Mesenteric fat pad (tissue), 1 donor: Measurements from ENCODE around the gene SRRM4. TPM values are rescaled to one million over a fixed set of nuclear protein-coding genes. Genes with fewer than 3 reads are reported as not detected.

Experiments
- DNase-seq: peaks from one replicate; pipeline ENCODE4 v3.0.0-alpha.2; 2020; ENCODE audit warnings: low spot score
- total RNA-seq: library from RNA; stranded (reverse); fragmentation: NEBNext Ultra II Directional; extraction: Animal tissue kit (Norgen Biotek cat#: 25700); gene quantifications from one replicate; pipeline ENCODE4 v1.2.1, GENCODE V29; 2021
- donor health status: DM: yes; HTN: yes; CAD: no.

The SRRM4 gene
- total RNA-seq, 1 donor from 2014 or later = not detected

GRCh38 chr12:119200601-119201000, 219.3 kb downstream of the SRRM4 start:
- DNase-seq = no peak

DNA sequence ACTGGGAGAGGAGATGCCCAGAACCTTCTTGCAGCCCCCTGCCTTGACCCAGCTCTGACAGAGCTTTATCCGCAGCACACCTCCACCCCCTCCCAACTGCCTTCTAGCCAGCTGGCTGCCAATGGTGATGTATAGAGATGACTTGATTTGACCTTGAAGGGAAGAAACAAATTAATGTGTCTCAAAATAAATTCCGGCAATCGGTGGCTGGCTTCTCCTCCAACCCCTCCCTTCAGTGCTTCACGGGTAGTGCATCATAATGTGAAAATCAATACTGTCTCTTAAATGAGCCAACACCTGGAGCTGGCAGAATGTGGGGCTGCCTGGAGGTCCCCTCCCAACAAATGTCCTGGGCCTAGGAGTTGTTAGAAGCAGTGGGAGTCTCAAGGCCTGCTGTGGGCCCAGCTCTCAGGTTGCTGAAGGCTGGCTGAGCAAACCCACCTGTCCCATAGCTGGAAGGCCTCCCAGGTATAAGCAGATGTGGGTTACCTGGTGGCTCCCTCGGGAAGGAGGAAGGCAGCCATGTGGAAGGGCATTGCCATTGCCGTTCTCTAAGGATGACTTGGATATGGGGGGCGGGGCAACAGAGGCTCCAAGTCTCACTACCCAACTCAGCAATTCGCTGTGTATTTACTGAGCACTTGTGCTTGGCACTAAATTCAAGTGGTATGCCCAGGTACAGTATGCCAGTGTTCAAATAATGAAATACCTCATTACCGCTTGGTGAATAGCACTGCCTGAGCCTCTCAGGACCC, 220.6 kb downstream of the SRRM4 start:
- no peak for DNase-seq

DNA sequence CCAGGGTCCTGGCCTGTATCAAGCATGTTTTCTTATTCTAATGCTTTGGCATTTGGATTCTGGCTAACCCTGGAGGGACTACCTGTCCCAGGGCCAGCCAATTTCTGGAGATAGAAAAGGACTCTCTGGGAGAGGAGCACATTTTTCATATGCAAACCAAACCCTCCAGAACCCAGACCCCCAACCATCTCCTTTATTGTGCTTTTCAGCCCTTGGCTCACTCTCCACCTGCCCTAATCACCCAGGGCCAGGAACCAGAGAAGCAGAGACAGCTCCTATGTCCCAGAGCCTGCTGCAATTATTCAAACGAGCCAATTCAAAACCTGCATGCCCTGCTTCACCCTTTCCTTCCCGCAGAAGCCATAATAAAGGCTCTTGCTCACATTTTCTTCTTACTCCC, 221.2 kb downstream of the SRRM4 start:
- no peak for DNase-seq

GRCh38 chr12:119204131-119204530, 222.8 kb downstream of the SRRM4 start:
- DNase-seq = no peak

DNA sequence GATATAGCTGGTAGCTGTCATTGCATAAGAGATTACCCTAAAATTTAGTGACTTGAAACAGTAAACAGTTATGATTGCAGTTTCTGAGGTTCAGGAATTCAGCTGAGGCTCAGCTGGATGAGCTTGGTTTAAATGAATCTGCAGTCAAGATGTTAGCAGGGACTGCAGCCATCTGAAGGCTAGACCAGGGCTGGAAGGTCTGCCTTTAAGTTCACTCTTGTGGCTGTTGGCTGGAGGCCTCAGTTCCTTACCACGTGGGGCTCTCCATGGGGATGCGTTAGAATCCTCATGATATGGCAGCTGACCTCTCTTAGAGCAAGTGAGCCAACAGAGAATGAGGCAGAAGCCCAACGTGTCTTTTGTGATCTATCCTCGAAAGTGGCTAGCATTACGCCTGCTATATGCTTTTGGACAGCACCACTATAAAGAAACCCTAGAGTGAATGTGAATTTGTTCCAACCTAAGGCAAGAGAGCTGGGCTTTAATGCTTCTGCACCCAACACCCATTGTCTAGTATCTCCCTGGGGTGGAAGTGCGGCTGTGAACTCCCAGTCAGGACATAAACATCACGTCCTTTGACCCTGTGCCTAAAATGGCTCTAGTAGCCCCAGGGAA, 223.4 kb downstream of the SRRM4 start:
- DNase-seq = no peak

DNA sequence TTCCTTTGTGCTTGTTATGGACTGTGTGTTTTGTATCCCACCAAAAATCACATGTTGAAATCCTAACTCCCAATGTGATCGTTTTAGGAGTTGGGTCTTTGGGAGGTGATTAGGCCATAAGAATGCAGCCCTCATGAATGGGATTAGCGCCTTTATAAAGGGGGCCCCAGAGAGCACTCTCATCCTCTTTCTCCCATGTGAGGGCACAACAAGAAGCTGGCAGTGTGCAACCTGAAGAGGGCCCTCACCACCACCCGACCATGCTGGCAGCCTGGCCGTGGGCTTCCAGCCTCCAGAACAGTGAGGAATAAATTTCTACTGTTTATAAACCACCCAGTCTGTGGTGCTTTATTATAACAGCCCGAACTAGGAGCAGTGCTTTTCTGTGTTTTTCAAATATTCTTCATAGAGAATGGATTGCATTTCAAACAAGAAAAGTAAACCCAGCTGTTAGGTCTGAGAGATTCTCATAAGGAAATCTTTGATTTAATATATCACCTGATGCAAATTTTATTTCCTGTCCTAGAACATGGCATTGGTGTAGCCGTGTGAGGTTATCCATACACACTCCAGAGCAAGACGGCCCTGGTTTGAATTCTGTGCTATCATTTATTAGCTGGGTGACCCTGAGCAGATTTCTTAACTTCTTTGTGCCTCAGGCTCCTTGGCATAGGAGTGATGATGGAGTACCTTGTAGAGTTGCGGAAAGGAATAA, 225.2 kb downstream of the SRRM4 start:
- no peak for DNase-seq

DNA sequence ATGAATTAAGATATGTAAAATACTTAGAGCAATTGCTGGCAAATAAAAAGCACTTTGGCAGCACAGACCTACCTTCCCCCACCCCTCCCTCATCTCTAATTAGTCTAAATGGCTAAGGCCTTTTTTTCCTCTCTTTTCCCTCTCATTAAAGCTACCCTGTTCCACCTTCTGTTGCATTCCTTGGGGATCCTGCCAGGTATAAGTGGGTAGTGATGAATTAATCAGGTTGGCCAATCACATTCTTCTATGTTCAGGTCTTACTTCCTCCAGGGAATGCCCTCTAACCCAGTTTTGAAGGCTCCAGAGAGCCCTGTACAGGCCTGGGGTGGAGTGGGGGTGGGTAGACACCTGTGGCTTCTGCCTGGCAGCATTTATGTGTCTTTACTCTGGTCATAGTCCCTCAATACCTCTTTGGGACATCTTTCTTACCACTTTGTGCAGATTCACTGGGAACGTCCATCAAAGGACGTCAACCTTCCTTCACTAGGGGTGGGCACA, 225.8 kb downstream of the SRRM4 start:
- DNase-seq = no peak

DNA sequence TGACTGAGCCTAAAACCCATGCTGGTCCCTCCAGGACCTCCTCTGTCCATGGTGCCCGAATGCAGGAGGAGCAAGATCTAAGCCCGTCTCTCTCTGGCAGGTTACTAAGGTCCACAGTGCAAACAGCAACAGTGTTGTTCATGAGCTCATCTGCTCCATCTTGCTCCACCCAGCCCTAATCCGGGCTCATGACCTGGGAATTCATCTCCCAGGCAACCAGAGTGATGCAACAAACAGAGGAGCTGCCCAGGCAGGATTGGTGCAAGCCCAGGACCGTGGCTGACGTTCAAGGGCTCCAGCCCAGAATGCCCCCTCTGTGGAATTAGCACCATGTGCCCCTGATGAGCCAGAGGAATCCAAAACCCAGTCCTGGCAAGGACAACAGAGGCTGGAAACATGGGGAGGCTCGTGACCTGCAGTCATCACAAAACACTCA, 227.3 kb downstream of the SRRM4 start:
- no peak for DNase-seq

DNA sequence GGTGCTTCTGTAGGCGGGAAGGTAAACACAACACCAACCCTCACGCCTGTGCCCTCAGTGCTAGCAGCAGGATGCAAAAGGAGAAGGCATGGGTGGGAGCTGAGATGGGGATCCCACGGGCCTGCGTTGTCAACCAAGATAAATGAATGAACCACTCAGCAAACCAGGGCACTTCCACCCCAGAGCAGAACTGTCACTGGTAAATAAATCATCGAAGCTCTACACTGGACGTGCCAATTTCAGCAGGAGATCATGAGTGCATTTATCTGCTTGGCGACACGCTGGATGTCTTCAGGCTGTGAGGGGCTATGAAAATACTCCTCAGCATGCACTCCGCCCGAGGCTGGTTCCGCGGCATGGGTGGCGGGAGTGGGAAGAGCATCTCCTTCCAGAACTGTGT, 230.5 kb downstream of the SRRM4 start:
- no peak for DNase-seq

Other genes starting within 250 kb of the SRRM4 start
- gene HSPB8, start 197.4 kb downstream of the SRRM4 start, total RNA-seq = 66.4 TPM